Kidney (tissue), 14 donors: Measurements from ENCODE around the gene TRIM68. TPM values are rescaled to one million over a fixed set of nuclear protein-coding genes. Genes with fewer than 3 reads are reported as not detected.

Source experiments
- DNase-seq, 5 donors: peaks; one replicate each; pipeline ENCODE4 v3.0.0-alpha.2; 2013 to 2020
- FAIRE-seq: peaks from 2 replicates; lab custom pipeline; 2012; peaks lifted over from hg19 to GRCh38; lab: Jason Lieb, UNC
- H3K27ac ChIP-seq, 2 donors: one replicate each; pipeline ENCODE4 v1.7.0; 2013; ENCODE audit warnings: low read depth in 2 of 2, low read length in 2 of 2, inconsistent platforms in 1 of 2
- H3K27me3 ChIP-seq: one replicate; pipeline ENCODE4 v1.7.1; 2013; ENCODE audit warnings: low read length, inconsistent platforms; ENCODE audit not compliant: control insufficient read depth, insufficient read depth
- H3K36me3 ChIP-seq, 3 donors: one replicate each; pipeline versions ENCODE4 v1.7.0 to v1.7.1; 2013; ENCODE audit warnings: low read length in 3 of 3, control low read depth in 1 of 3, inconsistent platforms in 1 of 3; ENCODE audit not compliant: insufficient read depth in 3 of 3, control insufficient read depth in 2 of 3
- H3K4me1 ChIP-seq, 3 donors: one replicate each; pipeline versions ENCODE4 v1.7.0 to v1.7.1; 2013; ENCODE audit warnings: low read length in 3 of 3, inconsistent platforms in 1 of 3, low read depth in 1 of 3; ENCODE audit not compliant: control insufficient read depth in 2 of 3, insufficient read depth in 2 of 3
- H3K4me3 ChIP-seq, 3 donors: one replicate each; pipeline versions ENCODE4 v1.7.0 to v1.8.1; 2013; ENCODE audit warnings: low read length in 3 of 3, control low read depth in 1 of 3, inconsistent platforms in 1 of 3
- H3K9ac ChIP-seq, 3 donors: one replicate each; pipeline versions ENCODE4 v1.7.0 to v1.7.1; 2013; ENCODE audit warnings: low read length in 3 of 3, control low read depth in 1 of 3, inconsistent platforms in 1 of 3
- H3K9me3 ChIP-seq, 3 donors: one replicate each; pipeline versions ENCODE4 v1.7.0 to v1.7.1; 2013; ENCODE audit warnings: low read length in 3 of 3, control low read depth in 1 of 3, inconsistent platforms in 1 of 3; ENCODE audit not compliant: control insufficient read depth in 2 of 3, insufficient read depth in 1 of 3
- CTCF ChIP-seq: IDR thresholded peaks from 3 replicates; pipeline ENCODE4 v1.5.1; 2012; ENCODE audit warnings: mild to moderate bottlenecking, moderate library complexity, borderline replicate concordance; ENCODE audit not compliant: insufficient read depth; ENCODE audit errors: extremely low read depth
- intact Hi-C: fragments of 100-400 bp; cut with DNase I; formaldehyde crosslinking; loops from one replicate; pipeline ENCODE4 v1.11.1; 2022
- polyA plus RNA-seq: library from polyadenylated mRNA; stranded (reverse); fragments of 350-450 nt; fragmentation: Illumina TruSeq; extraction: RNeasy Lipid Tissue Mini Kit (QIAGEN cat#74804); gene quantifications from one replicate; pipeline ENCODE4 v1.2.3, GENCODE V29; 2014; ENCODE audit warnings: low read depth, low replicate concordance; ENCODE audit not compliant: insufficient read depth
- total RNA-seq: library from RNA; stranded (reverse); fragmentation: NEBNext Ultra II Directional; extraction: Animal tissue kit (Norgen Biotek cat#: 25700); gene quantifications from one replicate; pipeline ENCODE4 v1.2.1, GENCODE V29; 2021
- donor health status: control.
- donor health status: control.
- donor health status: control.
- donor health status: control.
- donor health status: control.
- donor health status: DM: yes; HTN: yes; CAD: no.
- donor health status: Normal renal cell carcinoma (clear cell type).

Gene TRIM68
- total and polyA plus RNA-seq, 2 donors from 2014 or later: 11.3 to 18.3 TPM

GRCh38 chr11:4637662-4638047 is 29.6 kb upstream of the TRIM68 start:
- Histone ChIP-seq H3K4me3 (no peak overlapping the region), H3K36me3 (no peaks in the 10 kb centered on the region), H3K27me3 (no peaks in the 10 kb centered on the region), H3K9ac (no peak overlapping the region), H3K4me1 (peaks cover 0 to 3% (median 0%) of the 10 kb centered on the region in 3 donors), H3K27ac (no peak overlapping the region), H3K9me3 (no peaks in the 10 kb centered on the region)
- no peak for FAIRE-seq
- intact Hi-C loops: no loop called here
- no peak for TF ChIP-seq CTCF
- no peak for DNase-seq

DNA sequence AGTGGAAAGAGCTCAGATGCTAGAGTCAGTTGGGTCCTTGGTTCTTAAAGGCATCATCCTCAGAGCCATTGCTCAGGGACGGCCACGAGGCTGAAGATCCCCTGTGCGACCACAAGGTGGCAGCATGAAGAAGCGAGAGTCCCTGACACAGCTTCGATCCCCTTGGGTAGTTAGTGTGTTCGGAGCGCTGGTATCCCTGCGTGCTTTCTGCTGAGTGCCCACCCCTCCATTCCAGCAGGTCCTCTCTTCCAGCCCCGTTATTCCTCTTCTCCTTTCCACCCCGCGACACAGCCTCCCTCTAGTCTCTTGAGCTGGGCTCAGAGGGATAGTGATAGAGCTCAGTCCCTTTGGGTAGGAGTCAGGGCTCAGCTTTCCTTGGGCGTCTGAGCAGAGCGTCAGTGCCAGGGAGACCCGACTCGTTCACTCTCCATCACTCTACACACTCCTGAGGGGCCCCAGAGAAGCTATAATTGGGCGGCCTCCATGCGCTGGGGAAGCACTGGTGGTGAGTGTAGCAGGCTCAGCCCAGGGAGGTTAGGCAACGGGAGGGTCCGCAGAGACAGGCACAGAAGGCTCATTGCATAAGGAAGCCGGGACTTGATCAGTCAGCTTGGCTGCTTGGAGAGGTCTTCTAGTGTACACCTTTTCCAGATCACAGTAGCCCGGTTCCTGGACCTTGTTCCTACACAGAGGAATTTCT is 29.1 kb upstream of the TRIM68 start, which contains the start of gene OR51D1:
Gene OR51D1 (plus strand): TSS at position 516 of the 700 bp plus-strand sequence. CDS start 2,314 bp downstream, outside the sequence.
- intact Hi-C loops: no loop called here
- FAIRE-seq (no peak), DNase-seq (peak; percentile 79 to 92 (median 88))
- Histone ChIP-seq H3K4me3 (peak within 1 kb of the TSS in 2 of 3 donors; percentile 45 to 47), H3K9ac (no peak within 1 kb of the TSS), H3K36me3 (no peaks in the 10 kb centered on the region), H3K27ac (no peak within 1 kb of the TSS), H3K4me1 (peaks cover 0 to 3% (median 0%) of the 10 kb centered on the region in 3 donors), H3K9me3 (no peaks in the 10 kb centered on the region), H3K27me3 (no peaks in the 10 kb centered on the region)
- peak; percentile 86 for TF ChIP-seq CTCF

GRCh38 chr11:4636136-4636535 is 28.1 kb upstream of the TRIM68 start:
- no peaks in the 10 kb centered on the region for H3K36me3 ChIP-seq
- H3K4me3 ChIP-seq: no peak overlapping the region
- intact Hi-C loops: no loop called here
- no peak for TF ChIP-seq CTCF
- no peak overlapping the region for H3K27ac ChIP-seq
- no peaks in the 10 kb centered on the region for H3K27me3 ChIP-seq
- FAIRE-seq: no peak
- no peaks in the 10 kb centered on the region for H3K9me3 ChIP-seq
- no peak overlapping the region for H3K9ac ChIP-seq
- no peak for DNase-seq
- peaks cover 0 to 3% (median 0%) of the 10 kb centered on the region in 3 donors for H3K4me1 ChIP-seq
